ENCODE data around the gene SORBS2.

Gene SORBS2

GRCh38 chr4:185665655-185666054, 146.3 kb downstream of the SORBS2 start:
- Histone ChIP-seq H3K9me3 (ENCODE audit: insufficient read depth, low read length) (no peaks in the 10 kb centered on the region), H3K27ac (ENCODE audit: low read length) (no peak overlapping the region), H3K79me2 (ENCODE audit: low read length) (no peaks in the 10 kb centered on the region), H4K20me1 (ENCODE audit: insufficient read depth, low read length) (no peaks in the 10 kb centered on the region), H2AFZ (ENCODE audit: low read depth, low read length) (no peak overlapping the region), H3K4me2 (ENCODE audit: low read length) (no peak overlapping the region), H3K4me3 (ENCODE audit: low read length) (no peak overlapping the region), H3K4me1 (ENCODE audit: low read length) (no peaks in the 10 kb centered on the region), H3K9ac (ENCODE audit: low read length) (no peak overlapping the region), H3K27me3 (ENCODE audit: low read depth, low read length) (no peaks in the 10 kb centered on the region), H3K36me3 (replicated peaks; ENCODE audit: low read depth, low read length) (no peaks in the 10 kb centered on the region)
- TF ChIP-seq CTCF (IDR thresholded peaks at IDR 0.05; ENCODE audit: low read depth, low read length) = no peak
- no peak for TF ChIP-seq EZH2phosphoT487 (IDR thresholded peaks at IDR 0.05; ENCODE audit: low read depth)

GRCh38 chr4:185664481-185664880, 147.5 kb downstream of the SORBS2 start:
- Histone ChIP-seq H3K4me1 (ENCODE audit: low read length) (no peaks in the 10 kb centered on the region), H3K9ac (ENCODE audit: low read length) (no peak overlapping the region), H3K4me3 (ENCODE audit: low read length) (no peak overlapping the region), H3K36me3 (replicated peaks; ENCODE audit: low read depth, low read length) (no peaks in the 10 kb centered on the region), H4K20me1 (ENCODE audit: insufficient read depth, low read length) (no peaks in the 10 kb centered on the region), H3K27ac (ENCODE audit: low read length) (no peak overlapping the region), H3K27me3 (ENCODE audit: low read depth, low read length) (no peaks in the 10 kb centered on the region), H3K79me2 (ENCODE audit: low read length) (no peaks in the 10 kb centered on the region), H3K9me3 (ENCODE audit: insufficient read depth, low read length) (no peaks in the 10 kb centered on the region), H2AFZ (ENCODE audit: low read depth, low read length) (no peak overlapping the region), H3K4me2 (ENCODE audit: low read length) (no peak overlapping the region)
- TF ChIP-seq CTCF (IDR thresholded peaks at IDR 0.05; ENCODE audit: low read depth, low read length) (no peak), EZH2phosphoT487 (IDR thresholded peaks at IDR 0.05; ENCODE audit: low read depth) (no peak)

GRCh38 chr4:185662030-185662778, 149.8 kb downstream of the SORBS2 start:
- H3K27me3 ChIP-seq (ENCODE audit: low read depth, low read length) = no peaks in the 10 kb centered on the region
- no peaks in the 10 kb centered on the region for H3K36me3 ChIP-seq (replicated peaks; ENCODE audit: low read depth, low read length)
- H4K20me1 ChIP-seq (ENCODE audit: insufficient read depth, low read length) = no peaks in the 10 kb centered on the region
- H3K4me1 ChIP-seq (ENCODE audit: low read length) = no peaks in the 10 kb centered on the region
- no peak overlapping the region for H3K4me2 ChIP-seq (ENCODE audit: low read length)
- no peak overlapping the region for H3K9ac ChIP-seq (ENCODE audit: low read length)
- no peak overlapping the region for H2AFZ ChIP-seq (ENCODE audit: low read depth, low read length)
- TF ChIP-seq EZH2phosphoT487 (IDR thresholded peaks at IDR 0.05; ENCODE audit: low read depth) (no peak), CTCF (IDR thresholded peaks at IDR 0.05; ENCODE audit: low read depth, low read length) (no peak)
- H3K9me3 ChIP-seq (ENCODE audit: insufficient read depth, low read length) = no peaks in the 10 kb centered on the region
- no peak overlapping the region for H3K4me3 ChIP-seq (ENCODE audit: low read length)
- H3K27ac ChIP-seq (ENCODE audit: low read length) = no peak overlapping the region
- no peaks in the 10 kb centered on the region for H3K79me2 ChIP-seq (ENCODE audit: low read length)

GRCh38 chr4:185660340-185660739, 151.7 kb downstream of the SORBS2 start:
- Histone ChIP-seq H2AFZ (ENCODE audit: low read depth, low read length) (no peak overlapping the region), H3K79me2 (ENCODE audit: low read length) (no peaks in the 10 kb centered on the region), H3K36me3 (replicated peaks; ENCODE audit: low read depth, low read length) (no peaks in the 10 kb centered on the region), H3K27ac (ENCODE audit: low read length) (no peak overlapping the region), H3K27me3 (ENCODE audit: low read depth, low read length) (no peaks in the 10 kb centered on the region), H4K20me1 (ENCODE audit: insufficient read depth, low read length) (no peaks in the 10 kb centered on the region), H3K4me2 (ENCODE audit: low read length) (no peak overlapping the region), H3K9me3 (ENCODE audit: insufficient read depth, low read length) (no peaks in the 10 kb centered on the region), H3K4me1 (ENCODE audit: low read length) (no peaks in the 10 kb centered on the region), H3K9ac (ENCODE audit: low read length) (no peak overlapping the region), H3K4me3 (ENCODE audit: low read length) (no peak overlapping the region)
- TF ChIP-seq EZH2phosphoT487 (IDR thresholded peaks at IDR 0.05; ENCODE audit: low read depth) (no peak), CTCF (IDR thresholded peaks at IDR 0.05; ENCODE audit: low read depth, low read length) (no peak)
